ENCODE data around the gene PGAP2.
"Not testable (repeated sequence)": the region's sequence is repeated elsewhere in the genome, so short reads cannot be mapped to it uniquely, and the experiment has no call there.

Gene PGAP2

DNA sequence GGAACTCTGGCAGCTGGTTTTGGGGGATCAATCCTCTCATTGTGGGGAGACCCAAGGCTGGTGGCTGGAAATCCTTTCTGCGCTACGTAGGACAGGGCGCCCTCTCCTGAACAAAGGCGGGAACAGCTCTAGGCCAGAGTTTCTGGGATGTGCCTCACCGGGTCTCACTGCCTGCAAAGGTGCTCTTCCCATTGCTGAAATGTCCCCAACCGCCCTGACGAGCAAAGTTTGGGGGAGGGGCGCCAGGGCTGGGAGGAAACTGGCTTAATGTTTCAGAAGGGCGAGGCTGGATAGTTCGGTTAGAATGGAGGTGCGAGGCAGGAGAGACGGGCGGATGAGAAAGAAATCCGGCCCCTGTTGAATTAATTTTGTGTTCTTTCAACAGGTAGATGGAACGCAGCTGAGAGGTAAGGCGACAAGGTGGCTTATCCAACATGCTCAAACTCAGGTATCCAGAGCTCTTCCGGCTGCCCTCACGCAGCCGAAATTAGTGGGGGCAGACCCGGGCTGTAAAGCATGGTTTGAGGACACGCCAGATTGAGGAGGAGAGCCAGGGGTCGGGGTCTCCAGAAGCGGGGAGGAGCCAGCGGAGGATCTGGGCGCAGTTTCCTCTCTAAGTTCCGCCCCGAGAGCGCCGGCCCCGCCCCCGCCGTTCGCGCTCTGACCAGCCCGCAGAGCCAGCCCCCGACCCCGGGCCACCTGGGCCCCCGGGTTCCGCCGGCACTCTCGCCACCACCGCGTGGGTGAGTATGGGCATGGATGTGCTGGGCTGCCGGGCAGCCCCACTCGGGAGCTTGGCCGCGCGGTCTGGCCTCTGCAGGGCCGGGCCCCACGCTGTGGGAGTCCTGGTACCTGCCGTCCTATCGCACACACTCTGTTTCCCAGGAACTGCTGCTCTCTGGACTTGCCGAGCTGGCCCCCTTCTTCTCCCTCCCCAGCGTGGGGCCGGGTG, at the start of gene PGAP2:
PGAP2 (plus strand) TSS at position 652 of the 952 bp plus-strand sequence. CDS start 2,700 bp downstream, outside the sequence.
- DNase-seq = peak; percentile 78

DNA sequence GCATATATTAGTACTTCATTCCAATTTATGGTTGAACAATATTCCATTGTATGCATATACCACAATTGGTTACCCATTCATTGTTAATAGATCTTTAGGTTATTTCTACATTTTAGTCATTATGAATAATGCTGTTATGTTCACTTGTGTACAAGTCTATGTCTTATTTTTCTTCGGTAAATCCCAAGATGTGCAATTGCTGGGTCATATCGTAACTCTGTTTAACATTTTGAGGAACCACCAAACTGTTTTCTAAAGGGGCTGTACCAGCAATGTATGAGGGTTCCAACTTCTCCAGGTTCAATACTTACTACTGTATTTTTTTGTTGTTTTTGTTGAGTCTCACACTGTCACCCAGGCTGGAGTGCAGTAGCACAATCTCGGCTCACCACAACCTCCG, 44.1 kb upstream of the PGAP2 start:
- no peak for DNase-seq

DNA sequence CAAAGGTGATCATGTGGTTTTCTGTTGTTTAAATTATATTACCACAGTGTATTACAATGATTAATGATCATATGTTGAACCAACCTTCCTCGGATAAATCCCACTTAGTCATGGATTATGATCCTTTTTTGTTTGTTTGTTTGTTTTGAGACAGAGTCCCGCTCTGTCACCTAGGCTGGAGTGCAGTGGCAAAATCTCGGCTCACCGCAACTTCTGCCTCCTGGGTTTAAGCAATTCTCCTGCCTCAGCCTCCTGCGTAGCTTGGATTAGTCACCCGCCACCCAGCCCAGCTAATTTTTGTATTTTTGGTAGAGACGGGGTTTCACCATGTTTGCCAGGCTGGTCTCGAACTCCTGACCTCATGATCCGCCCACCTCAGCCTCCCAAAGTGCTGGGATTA, 41.5 kb upstream of the PGAP2 start:
- not testable (repeated sequence) for DNase-seq

DNA sequence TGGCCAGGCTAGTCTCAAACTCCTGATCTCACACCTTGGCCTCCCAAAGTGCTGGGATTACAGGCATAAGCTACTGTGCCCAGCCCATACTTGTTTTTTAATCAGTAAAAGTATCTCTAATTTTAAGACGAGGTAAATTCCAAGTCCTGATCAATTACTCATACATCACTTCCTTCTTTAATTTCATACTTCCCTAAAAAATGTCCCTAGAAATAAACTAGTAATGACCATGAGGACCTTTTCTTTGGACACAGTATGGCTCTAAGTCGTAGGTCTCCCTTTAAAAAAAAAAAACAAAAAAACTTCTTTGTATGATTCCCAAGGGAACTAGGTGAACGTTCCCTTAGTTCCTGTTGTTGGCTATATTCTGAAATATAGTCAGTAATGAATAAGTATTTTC, 40.8 kb upstream of the PGAP2 start:
- no peak for DNase-seq

DNA sequence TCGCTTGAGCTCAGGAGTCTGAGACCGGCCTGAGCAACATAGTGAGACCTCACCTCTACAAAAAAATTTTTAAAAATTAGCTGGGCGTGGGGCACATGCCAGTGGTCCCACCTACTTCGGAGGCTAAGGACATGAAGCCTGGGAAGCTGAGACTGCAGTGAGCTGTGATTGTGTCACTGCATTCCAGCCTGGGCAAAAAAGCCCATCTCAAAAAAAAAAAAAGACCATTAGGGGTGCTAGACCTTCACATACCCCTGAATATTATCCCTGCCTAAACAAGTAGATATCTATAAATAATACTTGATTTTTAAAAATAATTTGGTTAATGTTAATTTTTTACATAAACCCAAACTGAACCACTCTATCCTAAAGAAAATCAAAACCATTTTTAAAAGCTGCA, 35.2 kb upstream of the PGAP2 start:
- DNase-seq = no peak

DNA sequence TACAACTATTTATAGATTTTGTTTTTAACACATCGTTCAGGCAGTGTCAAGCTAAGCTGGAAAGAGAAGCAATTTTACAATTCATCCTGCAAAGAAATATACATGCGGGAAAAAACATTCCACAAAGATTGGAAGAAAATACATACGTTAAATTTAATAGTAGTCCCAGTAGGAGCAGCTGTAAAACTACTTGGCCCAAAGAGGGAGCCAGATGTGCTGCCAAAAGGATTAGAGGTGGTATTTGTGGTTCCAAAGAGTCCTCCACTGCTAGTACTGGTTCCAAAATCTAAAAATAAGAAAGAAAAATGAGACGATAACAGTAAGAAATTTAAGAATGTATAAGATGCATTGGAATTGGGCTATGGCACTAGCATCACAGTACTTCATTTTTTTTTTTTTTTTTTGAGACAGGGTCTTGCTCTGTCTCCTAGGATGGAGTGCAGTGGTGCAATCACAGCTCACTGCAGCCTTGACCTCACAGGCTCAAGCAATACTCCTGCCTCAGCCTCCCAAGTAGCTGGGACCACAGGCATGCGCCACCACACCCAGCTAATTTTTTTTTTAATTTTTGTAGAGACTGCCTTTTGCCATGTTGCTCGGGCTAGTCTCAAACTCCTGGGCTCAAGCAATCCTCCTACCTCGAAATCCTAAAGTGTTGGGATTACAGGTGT, 32.5 kb upstream of the PGAP2 start:
- DNase-seq = no peak

DNA sequence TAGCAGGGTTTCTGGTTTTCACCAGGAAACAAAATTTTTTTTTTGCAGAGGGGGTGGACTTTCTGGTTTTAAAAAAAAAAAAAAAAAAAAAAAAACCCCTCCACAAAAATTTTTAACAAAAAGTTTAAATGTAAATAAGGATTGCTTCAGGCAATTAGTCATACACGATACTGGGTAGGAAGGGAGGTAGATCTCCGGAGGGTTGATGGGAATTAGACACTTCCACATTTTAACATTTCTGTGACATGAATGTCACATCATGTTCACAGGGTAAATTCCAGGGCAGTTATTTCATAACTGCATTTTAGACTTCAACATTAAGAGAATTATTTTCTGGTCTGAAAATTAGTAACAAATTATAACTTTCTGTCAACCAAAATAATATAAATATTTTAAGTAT, 26.9 kb upstream of the PGAP2 start:
- no peak for DNase-seq

DNA sequence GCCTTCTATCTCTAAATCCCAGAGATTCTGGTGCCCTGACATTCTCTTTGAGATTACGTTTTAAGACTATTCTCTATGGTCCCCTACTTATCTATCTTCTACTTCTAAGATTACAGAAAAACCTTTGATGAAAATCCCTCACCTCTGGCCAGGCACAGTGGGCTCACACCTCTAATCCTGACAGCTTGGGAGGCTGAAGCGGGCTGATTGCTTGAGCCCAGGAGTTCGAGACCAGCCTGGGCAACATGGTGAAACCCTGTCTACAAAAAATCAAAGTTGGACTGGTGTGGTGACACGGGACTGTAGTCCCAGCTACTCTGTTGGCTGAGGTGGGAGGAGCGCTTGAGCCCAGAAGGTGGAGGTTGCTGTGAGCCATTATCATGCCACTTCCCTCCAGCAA, 25.4 kb upstream of the PGAP2 start:
- no peak for DNase-seq

DNA sequence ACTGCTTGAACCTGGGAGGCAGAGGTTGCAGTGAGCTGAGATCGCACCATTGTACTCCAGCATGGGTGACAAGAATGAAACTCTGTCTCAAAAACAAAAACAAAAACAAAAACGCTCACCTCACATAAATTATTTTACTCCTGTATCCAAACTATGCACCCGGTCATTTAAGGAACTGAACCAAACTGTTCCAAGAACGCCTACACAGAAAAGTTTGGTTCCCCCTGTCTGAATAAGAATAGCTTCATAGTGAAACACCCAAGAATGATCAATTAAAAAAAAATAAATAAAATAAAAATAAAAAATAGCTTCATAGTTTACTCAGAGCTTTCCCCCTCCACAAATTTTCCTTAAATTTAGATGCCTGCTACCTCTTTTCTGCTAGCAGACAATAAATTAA, 24.7 kb upstream of the PGAP2 start:
- no peak for DNase-seq

DNA sequence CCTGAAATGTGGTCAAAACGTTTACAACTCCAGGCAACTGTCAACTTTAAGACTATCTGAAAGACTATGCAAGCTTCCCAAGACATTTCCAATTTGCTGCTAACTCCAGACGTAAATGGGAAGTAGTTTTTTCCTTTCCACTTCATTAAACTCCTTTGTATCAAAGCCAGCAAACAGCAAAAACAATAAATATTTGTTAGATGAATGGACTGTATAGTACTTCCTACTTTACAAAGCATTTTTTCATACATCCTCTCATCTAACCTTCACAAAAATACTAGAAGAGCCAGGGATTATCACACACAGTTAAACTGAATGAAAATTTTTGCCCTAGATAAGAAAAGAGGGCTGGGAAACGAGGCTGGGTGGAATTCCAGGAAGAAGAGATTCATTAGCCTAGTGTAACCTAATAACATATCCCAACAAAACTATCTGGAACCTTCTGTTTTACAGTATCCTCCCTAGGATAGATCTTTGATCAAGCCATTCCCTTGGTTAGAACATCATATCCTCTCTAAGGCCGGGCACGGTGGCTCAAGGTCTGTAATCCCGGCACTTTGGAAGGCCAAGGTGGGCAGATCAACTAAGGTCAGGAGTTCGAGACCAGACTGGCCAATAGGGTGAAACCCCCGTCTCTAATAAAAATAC, 21.5 kb upstream of the PGAP2 start:
- DNase-seq = no peak

DNA sequence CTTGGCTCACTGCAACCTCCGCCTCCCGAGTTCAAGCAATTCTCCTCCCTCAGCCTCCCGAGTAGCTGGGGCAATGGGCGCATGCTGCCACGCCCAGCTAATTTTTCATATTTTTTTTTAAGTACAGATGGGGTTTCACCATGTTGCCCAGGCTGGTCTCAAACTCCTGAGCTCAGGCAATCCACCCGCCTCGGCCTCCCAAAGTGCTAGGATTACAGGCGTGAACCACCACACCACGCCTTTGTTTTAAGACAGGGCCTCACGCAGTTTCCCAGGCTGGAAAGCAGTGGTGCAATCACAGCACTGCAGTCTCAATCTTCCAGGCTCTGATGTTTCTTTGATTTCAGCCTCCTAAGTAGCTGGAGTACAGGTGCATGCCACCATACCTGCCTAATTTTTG, 14.0 kb upstream of the PGAP2 start:
- not testable (repeated sequence) for DNase-seq

DNA sequence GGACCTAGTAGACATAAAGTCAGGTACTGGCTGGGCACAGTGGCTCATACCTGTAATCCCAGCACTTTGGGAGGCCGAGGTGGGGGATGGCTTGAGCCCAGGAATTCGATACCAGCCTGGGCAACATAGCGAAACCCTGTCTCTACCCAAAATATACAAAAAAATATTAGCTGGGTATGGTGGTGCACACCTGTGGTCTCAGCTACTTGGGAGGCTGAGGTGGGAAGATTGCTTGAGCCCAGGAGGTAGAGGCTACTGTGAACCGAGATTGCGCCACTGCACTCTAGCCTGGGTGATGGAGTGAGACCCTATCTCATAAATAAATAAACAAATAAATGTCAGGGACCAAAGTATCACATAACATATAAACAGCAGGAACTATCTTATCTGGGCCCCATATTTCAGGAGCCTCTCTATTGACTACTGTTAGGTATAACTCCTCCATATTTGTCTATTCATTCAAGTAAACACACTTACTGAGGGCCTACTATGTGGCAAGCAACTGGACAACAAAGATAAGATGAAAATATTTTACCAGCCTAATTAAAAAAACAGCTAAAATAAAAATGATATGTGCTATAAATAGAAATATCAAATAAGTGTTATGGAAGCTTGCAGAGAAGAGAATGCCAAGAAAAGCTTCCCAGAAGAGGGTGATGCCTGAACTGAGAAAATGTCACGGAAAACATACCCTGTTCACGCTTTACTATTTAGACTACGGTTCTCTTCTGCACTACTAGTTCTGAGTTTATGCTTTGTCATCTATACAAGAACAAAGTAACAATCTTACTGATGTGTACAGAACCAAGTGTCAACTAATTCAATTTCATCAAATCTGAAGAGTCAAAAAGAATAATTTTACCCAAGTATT, 13.0 kb upstream of the PGAP2 start:
- DNase-seq = no peak

DNA sequence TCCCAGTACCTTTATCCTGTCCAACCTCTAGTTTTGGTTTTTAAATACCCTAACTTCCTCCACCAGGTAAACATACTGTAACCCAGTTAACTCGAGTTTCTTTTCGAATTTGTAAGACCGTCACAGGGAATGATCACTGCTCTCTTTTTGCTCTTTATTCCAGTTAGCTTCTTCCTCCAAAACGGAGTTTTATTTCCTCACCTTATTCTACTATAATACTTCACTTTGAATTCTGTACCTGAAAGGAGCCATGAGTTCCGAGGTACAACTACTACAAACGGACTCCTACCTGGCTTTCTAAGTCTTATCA, 12.4 kb upstream of the PGAP2 start:
- no peak for DNase-seq

DNA sequence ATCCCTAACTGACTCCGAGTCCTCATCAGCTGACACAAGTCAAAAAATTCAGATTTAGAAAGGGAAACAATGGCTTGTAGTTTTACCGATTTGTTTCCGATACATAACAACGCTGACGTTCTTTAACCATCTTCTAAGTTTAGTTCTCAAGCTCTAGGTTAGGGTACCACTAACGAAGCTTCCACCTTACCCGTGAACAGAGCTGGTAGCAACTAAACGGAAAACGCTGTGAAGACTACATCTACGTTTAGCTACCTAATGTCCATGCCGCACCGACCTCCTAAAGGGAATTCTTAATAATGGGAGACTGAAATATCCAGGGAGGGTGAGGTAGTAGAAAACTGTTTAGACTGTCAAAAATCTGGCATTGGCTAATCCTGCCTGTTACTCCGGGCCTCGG, 12.0 kb upstream of the PGAP2 start:
- DNase-seq = no peak

DNA sequence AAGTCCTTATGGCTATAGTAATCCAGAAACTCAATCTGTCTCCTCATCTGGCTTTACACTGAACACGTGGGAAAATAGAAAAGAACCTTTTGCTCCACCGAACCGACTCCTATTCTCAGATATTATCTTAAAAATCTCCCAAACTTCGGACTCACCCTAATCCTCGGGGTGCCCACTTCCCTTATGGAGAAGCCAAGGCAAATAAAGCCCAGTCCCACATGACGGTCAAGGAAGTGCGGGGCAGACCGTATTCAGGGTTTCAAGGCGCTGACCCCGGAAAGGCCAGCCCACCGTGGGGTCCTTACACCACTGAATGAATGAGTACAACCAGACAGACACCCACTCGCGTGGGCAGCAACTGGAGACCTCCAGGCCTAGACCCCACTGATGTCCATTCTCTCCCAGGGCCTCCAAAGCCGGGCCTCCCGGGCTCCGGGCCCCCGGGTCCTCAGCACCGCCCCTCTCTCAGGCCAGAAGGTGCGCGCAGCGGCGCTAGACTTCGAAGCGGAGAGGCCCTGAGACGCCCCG, 11.5 kb upstream of the PGAP2 start:
- no peak for DNase-seq

DNA sequence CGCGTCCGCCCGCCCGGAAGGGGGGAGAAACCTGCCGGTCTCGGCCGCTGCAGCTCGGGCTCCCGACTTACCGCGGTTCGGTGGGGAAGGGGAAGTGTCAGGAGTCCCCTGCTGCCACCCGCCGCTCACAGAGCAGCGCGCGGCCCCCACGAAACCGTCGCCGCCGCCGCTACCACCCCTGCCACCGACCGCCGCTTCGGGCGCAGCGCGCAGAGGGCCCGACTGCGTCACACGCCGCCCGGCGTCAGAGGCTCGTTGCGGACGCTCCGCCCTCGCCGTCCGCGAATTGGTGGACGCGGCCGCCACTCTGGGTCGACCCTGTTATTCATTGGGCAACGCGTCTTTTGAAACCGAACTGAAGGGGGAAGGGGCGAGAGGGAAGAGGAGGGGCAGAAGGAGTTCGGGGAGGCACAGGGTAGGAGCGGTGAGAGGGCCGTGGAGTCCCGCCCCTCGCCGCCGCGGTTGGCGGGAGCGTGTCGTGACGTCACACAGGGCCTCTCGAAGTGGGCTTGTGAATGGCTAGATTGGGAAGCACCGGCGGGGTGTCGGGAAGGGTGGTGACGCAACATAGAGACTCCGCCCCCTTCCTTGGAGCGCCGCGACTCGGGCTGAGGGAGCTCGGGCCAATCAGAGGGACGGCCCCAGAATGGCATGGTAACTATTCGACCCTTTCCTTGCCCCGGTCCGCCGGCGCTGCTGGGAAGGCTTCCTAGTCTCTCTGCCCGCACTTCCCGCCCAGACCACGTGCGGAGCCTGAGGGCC, 10.8 kb upstream of the PGAP2 start, which contains the start of gene NUP98:
NUP98 (minus strand) TSS at position 226 of the 762 bp plus-strand sequence. CDS start 15,437 bp downstream, outside the sequence.
- DNase-seq = peak; percentile 100

DNA sequence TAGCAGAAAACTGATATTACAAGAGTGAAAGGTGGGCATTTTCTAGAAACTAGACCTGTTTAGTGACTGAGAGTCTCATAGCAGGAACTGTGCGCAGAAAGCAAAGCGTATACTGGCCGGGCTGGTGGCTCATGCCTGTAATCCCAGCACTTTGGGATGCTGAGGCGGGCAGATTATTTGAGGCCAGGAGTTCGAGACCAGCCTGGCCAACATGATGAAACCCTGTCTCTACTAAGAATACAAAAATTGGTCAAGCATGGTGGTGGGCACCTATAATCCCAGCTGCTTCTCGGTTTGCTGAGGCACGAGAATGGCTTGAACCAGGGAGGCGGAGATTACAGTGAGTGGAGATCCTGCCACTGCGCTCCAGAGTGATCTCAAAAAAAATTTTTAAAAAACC, 9.2 kb upstream of the PGAP2 start:
- DNase-seq = no peak

DNA sequence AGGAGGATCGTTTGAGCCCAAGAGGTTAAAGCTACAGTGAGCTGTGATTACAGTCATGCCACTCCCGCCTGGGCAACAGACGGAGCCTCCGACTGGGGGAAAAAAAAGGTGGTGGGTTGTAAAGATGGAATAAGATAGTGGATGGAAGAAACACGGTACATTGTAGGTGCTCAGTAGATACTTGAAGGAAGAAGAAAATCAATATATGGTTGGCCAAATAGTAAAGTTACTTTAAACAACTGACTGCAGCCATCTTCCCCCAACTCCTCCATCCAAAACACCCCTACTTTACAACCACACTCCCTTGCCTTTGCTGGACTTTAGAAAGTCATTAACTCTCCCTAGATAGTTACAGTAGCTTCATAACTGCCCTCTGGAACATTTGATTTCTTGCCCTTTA, 8.5 kb upstream of the PGAP2 start:
- DNase-seq = no peak

DNA sequence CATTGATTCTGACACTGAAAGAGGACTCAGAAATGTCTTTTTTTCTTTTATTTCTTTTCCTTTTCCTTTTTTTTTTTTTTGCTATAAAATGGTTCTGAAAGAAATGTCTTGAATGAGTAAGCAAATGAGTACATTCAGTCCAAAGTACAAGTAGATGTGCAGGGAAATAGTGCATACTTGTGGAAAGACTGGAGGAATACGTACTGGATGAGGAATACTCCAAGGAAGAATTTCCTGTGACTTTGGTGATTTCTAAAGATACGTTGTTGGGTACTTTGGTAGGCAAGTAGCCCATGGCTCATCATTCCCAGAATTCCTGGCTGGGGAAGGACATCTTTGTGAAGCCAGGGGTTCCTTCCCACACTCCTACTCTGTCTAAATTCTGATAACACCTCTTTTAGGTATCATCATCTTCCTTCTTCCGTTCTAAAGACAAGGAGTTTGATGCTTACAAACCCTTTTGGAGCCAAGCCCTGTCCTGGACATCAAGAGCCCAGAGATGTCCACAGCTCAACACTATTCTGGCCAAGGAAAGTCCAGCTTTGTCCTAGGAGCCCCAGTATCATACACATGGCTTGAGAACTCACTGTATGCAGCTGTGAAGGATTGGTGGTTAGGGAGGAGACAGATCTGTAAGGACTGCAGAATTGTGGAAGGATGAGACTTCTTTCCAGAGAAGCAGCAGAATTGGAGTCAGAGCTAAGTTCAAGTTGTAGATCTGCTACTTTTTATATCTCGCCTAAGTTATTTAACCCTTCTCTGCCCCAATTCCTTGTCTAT, 6.2 kb upstream of the PGAP2 start:
- no peak for DNase-seq

DNA sequence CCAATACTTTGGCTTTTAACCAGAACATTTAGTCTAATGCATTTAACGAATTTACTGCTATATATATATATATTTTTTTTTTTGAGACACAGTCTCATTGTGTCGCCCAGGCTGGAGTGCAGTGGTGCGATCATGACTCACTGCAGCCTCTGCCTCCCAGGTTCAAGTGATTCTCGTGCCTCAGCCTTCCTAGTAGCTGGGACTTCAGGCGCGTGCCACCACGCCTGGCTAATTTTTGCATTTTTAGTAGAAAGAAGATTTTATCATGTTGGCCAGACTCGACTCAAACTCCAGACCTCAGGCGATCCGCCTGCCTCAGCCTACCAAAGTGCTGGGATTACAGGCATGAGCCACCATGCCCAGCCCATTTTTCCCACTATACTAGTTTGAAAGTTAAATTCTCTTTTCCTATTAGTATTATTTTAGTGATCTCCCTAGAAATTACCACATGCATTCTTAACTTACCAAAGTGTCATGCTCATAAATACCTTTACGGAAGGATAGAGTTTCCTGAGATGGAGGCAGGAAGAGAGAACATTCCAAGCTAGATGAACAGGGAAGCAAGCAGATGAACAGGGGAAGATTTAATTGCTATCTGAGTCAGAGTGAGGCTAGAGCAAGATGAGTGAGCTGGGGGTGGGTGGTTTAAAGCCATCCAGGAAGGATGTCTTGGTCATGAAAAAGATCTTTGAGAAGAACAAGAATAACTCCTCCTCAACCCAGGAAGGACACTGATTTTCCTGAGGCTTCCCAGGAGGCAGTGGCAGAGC, 4.4 kb upstream of the PGAP2 start:
- no peak for DNase-seq

All from stimulated activated CD8-positive, alpha-beta memory T cell treated with anti-CD3 and anti-CD28 coated beads, Interleukin-4, amount 100 ng/mL, for 48 hours (primary cell).